ENCODE measurements around the gene INSIG1.
A peak's percentile ranks its signal among the peaks of the same experiment; 100 is the strongest.

The INSIG1 gene

GRCh38 chr7:155297517-155298287, at the start of gene INSIG1:
Gene INSIG1 (plus strand): TSS chr7:155297878. CDS start chr7:155298286, 408 bp downstream.
- peak; percentile 87 for DNase-seq

DNA sequence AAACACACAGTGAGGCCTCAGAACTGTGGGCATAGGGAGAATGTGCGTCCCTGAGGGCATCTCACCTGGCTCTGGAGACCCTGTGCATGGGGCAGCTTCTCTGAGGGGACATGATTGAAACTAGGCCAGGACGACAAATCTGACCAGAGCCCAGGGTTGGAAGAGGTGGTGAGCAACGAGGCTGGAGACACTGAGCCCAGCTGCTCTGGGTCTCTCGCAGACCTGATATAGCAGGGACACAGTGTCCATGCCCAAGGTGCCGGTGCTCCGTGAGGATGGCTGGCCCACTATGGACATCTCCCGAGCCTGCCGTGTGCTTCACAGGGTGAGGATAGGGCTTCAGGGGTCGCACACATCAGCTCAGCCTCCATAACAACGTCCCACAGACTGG, 49.3 kb upstream of the INSIG1 start:
- no peak for DNase-seq

- no peak for DNase-seq
These were observed 45.8 kb upstream of the INSIG1 start for GRCh38 chr7:155251831-155252230.

DNA sequence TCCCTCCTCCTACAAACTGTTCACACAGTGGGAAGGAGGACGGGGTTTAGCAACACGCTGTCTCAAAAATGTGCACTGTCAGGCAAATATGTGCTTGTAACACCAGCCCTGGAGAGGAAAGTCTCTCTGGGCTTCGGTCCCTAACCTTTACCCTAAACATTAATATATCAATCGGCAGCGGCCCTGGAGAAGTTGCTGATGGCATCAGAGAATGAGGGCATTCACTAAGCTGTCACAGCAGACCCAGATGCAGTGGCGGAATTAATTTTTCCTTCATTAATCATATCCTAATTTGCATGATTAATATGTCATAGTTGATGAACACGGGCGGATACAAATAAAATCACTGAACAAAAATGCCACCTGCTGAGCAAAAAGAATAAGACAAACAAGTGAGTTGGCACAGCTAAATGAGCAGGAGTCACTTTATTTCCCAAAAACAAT, 45.2 kb upstream of the INSIG1 start:
- DNase-seq: no peak

DNA sequence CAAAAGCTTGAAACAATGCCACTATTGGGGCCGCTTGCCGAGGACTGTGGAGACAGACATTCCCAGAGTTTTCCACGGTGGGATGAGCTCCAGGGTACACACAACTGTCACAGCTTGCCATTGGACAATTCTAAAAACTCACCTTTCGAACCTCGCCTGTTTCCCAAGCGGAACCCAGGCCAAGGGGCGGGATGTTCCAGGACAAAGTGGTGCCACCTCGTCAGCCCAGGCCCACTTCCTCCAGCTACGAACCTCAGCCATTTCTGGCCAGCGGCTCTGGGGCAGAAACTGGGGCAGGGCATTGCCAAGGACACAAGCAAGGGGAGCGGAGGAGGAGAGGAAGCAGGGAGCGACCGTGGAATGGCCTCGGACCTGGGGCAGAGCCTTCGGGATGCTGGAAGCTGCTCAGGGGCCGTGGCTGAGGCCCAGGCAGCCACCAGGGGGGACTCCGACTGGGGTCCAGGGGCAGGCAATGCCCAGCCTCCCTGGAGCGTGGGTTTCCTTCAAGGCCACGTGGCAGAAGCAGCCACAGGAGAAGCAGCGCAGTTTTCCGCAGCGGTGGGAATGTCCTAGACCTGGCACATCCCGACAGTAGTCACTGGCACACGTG, 44.7 kb upstream of the INSIG1 start:
- no peak for DNase-seq

DNA sequence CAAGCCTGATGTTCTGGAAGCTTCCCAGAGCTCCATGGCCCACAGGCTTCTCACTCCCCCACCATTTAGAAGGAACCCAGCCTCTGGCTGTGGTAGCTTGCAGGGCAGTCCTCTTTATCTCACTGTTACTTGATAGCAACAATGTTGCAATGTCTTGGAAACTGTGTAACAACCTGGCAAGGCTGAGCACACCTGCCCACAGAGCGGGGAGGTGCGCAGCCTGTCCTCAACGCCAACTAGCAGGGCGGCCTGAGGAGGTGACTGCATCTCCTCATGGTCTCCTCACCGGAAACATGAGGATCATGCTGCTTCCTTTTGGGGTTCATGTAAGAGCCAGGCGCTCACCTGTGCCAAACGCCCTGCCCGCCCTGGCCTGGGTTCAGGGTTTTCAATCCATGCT, 43.7 kb upstream of the INSIG1 start:
- DNase-seq: no peak

GRCh38 chr7:155255071-155255470, 42.6 kb upstream of the INSIG1 start:
- DNase-seq: no peak

- no peak for DNase-seq
These were observed 42.1 kb upstream of the INSIG1 start for GRCh38 chr7:155255621-155256020.

- DNase-seq: no peak
These were observed 41.5 kb upstream of the INSIG1 start for GRCh38 chr7:155256081-155256760.

DNA sequence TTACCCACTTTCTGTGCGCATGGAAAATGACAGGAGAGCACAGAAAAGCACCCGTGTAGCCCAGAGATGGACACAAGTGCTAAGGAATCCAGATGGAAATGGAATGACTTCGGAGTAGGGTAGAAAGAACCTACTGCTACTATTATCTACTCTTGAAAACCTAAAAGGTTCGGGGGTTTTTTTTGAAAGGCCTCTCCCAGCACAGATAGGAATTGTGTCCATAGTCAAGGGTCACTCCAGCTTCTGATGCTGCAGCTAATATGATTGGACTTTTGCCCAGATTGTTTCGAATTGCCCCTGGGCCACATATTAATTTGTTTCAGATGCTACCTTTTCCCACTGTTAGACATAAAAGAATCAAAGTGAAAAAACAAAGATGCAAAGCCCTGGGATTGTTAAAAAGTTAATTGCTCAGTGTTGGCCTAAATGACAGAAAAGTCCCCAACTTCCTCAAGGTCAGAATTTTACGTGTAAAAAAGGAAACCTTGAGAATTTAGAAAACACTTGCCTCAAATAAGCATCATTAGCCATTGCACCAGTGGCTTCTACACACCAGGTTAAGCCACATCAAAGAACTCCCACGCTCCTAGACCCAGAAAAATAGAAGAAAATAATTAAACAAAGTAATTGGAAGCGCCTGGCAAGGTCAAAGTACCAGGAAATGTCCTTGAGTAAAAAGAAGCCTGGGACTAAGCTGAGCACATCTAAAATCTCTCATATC, 40.8 kb upstream of the INSIG1 start:
- DNase-seq: no peak

- no peak for DNase-seq
These were observed 40.0 kb upstream of the INSIG1 start for GRCh38 chr7:155257482-155258225.

DNA sequence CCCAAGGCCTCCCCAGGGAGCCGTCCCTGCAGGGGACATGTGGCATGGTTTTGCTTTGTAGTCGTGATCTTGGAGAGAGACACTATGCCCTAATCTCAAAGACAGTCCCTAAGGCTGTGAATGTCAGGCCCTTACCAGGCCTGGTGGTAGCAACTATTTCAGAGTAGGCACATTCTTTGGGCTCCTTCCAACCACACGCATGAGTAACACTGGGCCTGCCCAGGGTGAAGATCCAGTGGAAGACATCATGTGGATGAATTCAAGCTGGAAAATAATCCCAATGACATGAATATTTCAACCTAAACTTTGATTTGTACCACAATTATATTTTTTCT, 39.5 kb upstream of the INSIG1 start:
- DNase-seq: no peak

DNA sequence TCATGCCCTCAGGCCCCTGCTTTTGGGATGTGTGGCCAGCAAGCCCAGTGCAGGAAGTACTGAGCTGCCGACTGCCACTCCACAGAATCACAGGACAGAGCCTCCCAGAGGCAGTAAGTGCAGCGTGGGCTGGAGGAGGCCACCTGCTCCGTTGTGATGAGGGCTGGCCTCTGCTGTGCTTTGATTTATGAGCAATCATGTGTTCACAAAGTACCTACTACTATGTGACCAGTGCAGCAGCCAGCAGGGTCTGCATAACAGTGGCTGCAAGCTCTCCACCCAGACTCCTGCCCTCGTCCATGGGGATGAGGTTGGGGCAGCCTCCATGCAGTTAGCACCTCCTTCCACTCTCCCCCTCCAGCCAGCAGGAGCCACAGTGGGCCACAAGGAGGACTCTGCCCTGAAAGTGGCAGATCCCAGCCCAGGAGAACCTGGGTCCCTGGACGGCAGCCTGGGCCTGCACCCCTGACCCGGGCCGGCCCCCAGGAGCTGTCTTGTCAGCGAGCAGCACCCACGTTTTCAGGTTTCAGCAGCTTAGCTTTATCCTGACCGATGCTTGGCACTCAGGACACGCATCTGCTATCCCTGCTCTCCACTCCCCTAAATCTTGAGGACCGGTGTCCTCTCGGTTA, 37.7 kb upstream of the INSIG1 start:
- no peak for DNase-seq

- DNase-seq: no peak
These were observed 37.2 kb upstream of the INSIG1 start for GRCh38 chr7:155260498-155260872.

- no peak for DNase-seq
These were observed 36.4 kb upstream of the INSIG1 start for GRCh38 chr7:155261031-155261985.

- DNase-seq: no peak
These were observed 35.6 kb upstream of the INSIG1 start for GRCh38 chr7:155262031-155262430.

DNA sequence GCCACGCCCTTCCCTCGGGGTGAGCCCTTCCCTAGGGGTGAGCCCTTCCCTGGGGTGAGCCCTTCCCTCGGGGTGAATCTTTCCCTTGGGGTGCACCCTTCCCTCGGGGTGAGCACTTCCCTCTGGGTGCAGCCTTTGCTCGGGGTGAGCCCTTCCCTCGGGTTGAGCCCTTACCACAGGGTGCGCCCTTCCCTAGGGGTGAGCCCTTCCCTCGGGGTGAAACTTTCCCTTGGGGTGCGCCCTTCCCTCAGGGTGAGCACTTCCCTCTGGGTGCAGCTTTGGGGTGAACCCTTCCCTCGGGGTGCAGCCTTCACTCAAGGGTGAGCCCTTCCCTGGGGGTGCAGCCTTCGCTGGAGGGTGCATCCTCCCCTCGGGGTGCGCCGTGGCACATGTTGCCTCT, 34.6 kb upstream of the INSIG1 start:
- no peak for DNase-seq

DNA sequence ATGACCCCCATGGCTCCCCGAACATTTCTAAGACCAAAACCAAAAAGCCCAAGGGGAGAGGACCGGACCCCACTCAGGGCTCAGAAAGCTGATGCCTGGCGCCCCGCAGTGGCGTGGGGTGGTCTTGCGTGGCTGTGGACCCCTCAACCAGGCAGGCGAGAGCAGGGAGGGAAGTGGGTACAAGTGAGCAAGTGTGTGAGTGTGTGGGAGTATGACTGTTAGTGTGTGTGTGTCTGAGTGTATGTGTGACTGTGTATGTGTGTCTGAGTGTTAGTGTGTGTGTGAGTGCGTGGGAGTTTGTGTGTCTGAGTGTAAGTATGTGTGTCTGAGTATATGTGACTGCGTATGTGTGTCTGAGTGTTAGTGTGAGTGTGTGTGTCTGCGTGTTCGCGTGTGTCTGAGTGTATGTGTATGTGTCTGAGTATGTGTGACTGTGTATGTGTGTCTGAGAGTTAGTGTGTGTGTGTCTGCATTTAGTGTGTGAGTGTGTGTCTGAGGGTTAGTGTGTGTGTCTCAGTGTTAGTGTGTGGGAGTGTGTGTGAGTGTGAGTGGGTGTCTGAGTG, 34.0 kb upstream of the INSIG1 start:
- no peak for DNase-seq

- DNase-seq: no peak
These were observed 32.5 kb upstream of the INSIG1 start for GRCh38 chr7:155265144-155265543.

DNA sequence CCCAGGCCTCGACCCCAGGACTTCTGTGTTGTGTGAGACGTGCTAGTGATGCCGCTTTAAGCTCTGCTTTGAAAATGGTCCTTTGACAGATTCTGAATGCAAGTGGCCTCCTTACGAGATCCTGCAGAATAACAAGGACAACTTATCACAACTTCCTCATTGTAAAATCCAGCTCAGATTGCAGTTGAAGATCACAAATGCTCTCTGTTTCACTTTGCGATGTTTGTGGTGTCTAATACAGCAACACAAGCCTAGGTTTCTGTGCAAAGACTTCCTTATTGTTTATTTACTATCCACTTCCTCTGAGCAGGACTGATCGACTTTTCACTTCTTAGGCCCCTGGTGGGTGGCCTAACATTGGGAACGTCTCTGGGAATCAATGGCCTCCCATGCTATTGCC, 31.7 kb upstream of the INSIG1 start:
- DNase-seq: no peak

DNA sequence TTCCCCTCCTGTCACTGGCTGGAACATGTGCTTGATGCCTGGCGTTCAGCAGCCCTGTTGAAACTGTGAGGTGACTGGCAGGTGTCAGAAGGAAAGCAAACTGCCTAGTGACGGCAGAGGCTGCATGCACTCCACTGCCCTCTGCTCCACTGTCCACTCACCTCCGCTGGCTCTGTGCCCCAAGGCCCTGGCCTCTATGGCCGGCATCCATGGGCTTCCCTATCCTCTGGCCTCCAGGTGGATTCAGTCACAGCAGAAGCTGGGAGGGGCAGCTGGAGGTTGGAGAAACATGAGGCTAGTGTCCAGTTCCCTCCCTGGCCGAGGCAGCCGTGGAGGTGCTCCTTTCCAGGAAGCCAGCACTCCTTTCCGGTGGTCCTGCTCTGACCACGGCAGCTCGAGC, 31.2 kb upstream of the INSIG1 start:
- DNase-seq: no peak

Measured in NCI-H1105 (cell line).